A673 (cell line): ENCODE data around the gene NFATC2. TPM values are rescaled to one million over a fixed set of nuclear protein-coding genes. Genes with fewer than 3 reads are reported as not detected.

ENCODE experiments used
- BruUV-seq: library from RNA; stranded (reverse); fragments of 400-500 nt; replicated peaks from 2 replicates; lab custom pipeline; 2021; lab: Mats Ljungman, UMichigan
- CTCF ChIA-PET: fragments of 300-600 bp; sonication (Branson Sonifier 250); formaldehyde crosslinking; loops from one replicate; lab custom pipeline; 2022; ENCODE audit warnings: antibody characterized with exemption; lab: Charles Lee
- POLR2A ChIA-PET: fragments of 300-600 bp; sonication (Branson Sonifier 250); formaldehyde crosslinking; loops from one replicate; lab custom pipeline; 2022; ENCODE audit warnings: antibody characterized with exemption; ENCODE audit not compliant: low non-redundant PET; lab: Charles Lee
- DNase-seq: peaks from one replicate; pipeline ENCODE4 v3.0.0-alpha.2; 2015; ENCODE audit warnings: low spot score
- H3K27ac ChIP-seq: fragments of 200-600 bp; sonication (generic); 2 replicates; pipeline ENCODE4 v1.5.1; 2016; ENCODE audit warnings: mixed run types, low read depth, mild to moderate bottlenecking, mixed read lengths, antibody characterized with exemption, low read length; ENCODE audit not compliant: poor library complexity, severe bottlenecking
- H3K27me3 ChIP-seq: fragments of 200-600 bp; sonication (generic); replicated peaks from 2 replicates; pipeline ENCODE4 v1.6.1; 2017; ENCODE audit warnings: mixed run types, low read depth, mild to moderate bottlenecking, mixed read lengths, antibody characterized with exemption, low read length; ENCODE audit not compliant: insufficient read depth, poor library complexity
- H3K36me3 ChIP-seq: fragments of 200-600 bp; sonication (generic); 2 replicates; pipeline ENCODE4 v1.6.1; 2016; ENCODE audit warnings: mixed run types, mild to moderate bottlenecking, mixed read lengths, antibody characterized with exemption, low read length; ENCODE audit not compliant: insufficient read depth, poor library complexity, severe bottlenecking
- H3K4me1 ChIP-seq: fragments of 200-600 bp; sonication (generic); 2 replicates; pipeline ENCODE4 v1.6.1; 2017; ENCODE audit warnings: mixed run types, mild to moderate bottlenecking, mixed read lengths, antibody characterized with exemption, low read length; ENCODE audit not compliant: insufficient read depth, poor library complexity, severe bottlenecking
- H3K4me3 ChIP-seq: fragments of 200-600 bp; sonication (generic); 2 replicates; pipeline ENCODE4 v1.5.1; 2016; ENCODE audit warnings: low read depth, mixed run types, mild to moderate bottlenecking, mixed read lengths, low read length; ENCODE audit not compliant: poor library complexity, severe bottlenecking
- H3K9me3 ChIP-seq: fragments of 200-600 bp; sonication (generic); 2 replicates; pipeline ENCODE4 v1.6.1; 2016; ENCODE audit warnings: mixed run types, low read depth, mild to moderate bottlenecking, mixed read lengths, antibody characterized with exemption, low read length; ENCODE audit not compliant: poor library complexity, severe bottlenecking
- CTCF ChIP-seq: fragments of 300-800, 200-600 bp; sonication (generic); conservative IDR thresholded peaks from 2 replicates; pipeline ENCODE4 v1.5.1; 2017; ENCODE audit warnings: low read depth, mild to moderate bottlenecking, antibody characterized with exemption, low read length, moderate library complexity, mixed read lengths
- EZH2 ChIP-seq: fragments of 200-600 bp; sonication (generic); IDR thresholded peaks from 2 replicates; pipeline ENCODE4 v1.6.1; 2017; ENCODE audit warnings: borderline replicate concordance, low read depth, mild to moderate bottlenecking, mixed read lengths, antibody characterized with exemption, low read length; ENCODE audit not compliant: poor library complexity, severe bottlenecking
- intact Hi-C: fragments of 100-400 bp; cut with micrococcal nuclease; formaldehyde crosslinking; loops from one replicate; pipeline ENCODE4 v1.10.0; 2022; ENCODE audit not compliant: unreplicated experiment
- total RNA-seq: library from RNA; stranded (reverse); gene quantifications from 2 replicates; pipeline ENCODE4 v1.2.3, GENCODE V29; 2021

The NFATC2 gene
- total RNA-seq, 1 experiment from 2014 or later, result 0.64 TPM

- POLR2A ChIA-PET, result no interaction called here
- intact Hi-C loops, result no loop called here
- Histone ChIP-seq H3K27me3 (no peaks in the 10 kb centered on the region), H3K4me3 (no peak overlapping the region), H3K27ac (no peak overlapping the region), H3K4me1 (no peaks in the 10 kb centered on the region), H3K36me3 (no peaks in the 10 kb centered on the region), H3K9me3 (no peaks in the 10 kb centered on the region)
- BruUV-seq, result no TSS peak
- TF ChIP-seq CTCF, result no peak
- no peak for TF ChIP-seq EZH2
- DNase-seq, result peak; percentile 26
- CTCF ChIA-PET, result no interaction called here
Measured at GRCh38 chr20:51354769-51355319, 187.7 kb downstream of the NFATC2 start.

GRCh38 chr20:51354191-51354768 lies 188.2 kb downstream of the NFATC2 start:
- H3K9me3 ChIP-seq, result no peaks in the 10 kb centered on the region
- H3K4me3 ChIP-seq, result no peak overlapping the region
- no peaks in the 10 kb centered on the region for H3K4me1 ChIP-seq
- POLR2A ChIA-PET, result no interaction called here
- no TSS peak for BruUV-seq
- no peak for TF ChIP-seq EZH2
- no peak for TF ChIP-seq CTCF
- H3K36me3 ChIP-seq, result no peaks in the 10 kb centered on the region
- CTCF ChIA-PET, result no interaction called here
- DNase-seq, result no peak
- intact Hi-C loops, result no loop called here
- no peak overlapping the region for H3K27ac ChIP-seq
- no peaks in the 10 kb centered on the region for H3K27me3 ChIP-seq

GRCh38 chr20:51353491-51353890 lies 189.0 kb downstream of the NFATC2 start:
- CTCF ChIA-PET, result no interaction called here
- Histone ChIP-seq H3K27ac (no peak overlapping the region), H3K27me3 (no peaks in the 10 kb centered on the region), H3K4me3 (no peak overlapping the region), H3K36me3 (no peaks in the 10 kb centered on the region), H3K4me1 (no peaks in the 10 kb centered on the region), H3K9me3 (no peaks in the 10 kb centered on the region)
- TF ChIP-seq CTCF (no peak), EZH2 (no peak)
- POLR2A ChIA-PET, result no interaction called here
- no TSS peak for BruUV-seq
- no peak for DNase-seq
- intact Hi-C loops, result no loop called here
